Heart right ventricle (tissue), 16 donors: ENCODE results near the gene MVD. TPM values are rescaled to one million over a fixed set of nuclear protein-coding genes. Genes with fewer than 3 reads are reported as not detected.

Source experiments
- ATAC-seq, 8 donors: fragments of 200-7000 bp; cut with Tn5 transposase; one replicate each; pipeline ENCODE4 v1.9.1; 2020; ENCODE audit warnings: mild to moderate bottlenecking in 8 of 8, moderate library complexity in 8 of 8, moderate number of reproducible peaks in 1 of 8
- DNase-seq, 2 donors: peaks; one replicate each; pipeline ENCODE4 v3.0.0-alpha.2; 2020
- H3K27ac ChIP-seq, 10 donors: fragments of 200-600 bp; sonication (generic) in 2 of 10; one replicate each; pipeline versions ENCODE4 v1.5.0 to v1.8.0; 2020 to 2022; ENCODE audit warnings: mild to moderate bottlenecking in 3 of 10
- H3K27me3 ChIP-seq, 7 donors: fragments of 200-600 bp; one replicate each; pipeline ENCODE4 v1.8.0; 2021 to 2022; ENCODE audit warnings: mild to moderate bottlenecking in 2 of 7
- H3K36me3 ChIP-seq, 9 donors: fragments of 200-600 bp; sonication (generic) in 1 of 9; one replicate each; pipeline versions ENCODE4 v1.5.0 to v1.8.0; 2020 to 2022; ENCODE audit warnings: mild to moderate bottlenecking in 2 of 9
- H3K4me1 ChIP-seq, 9 donors: fragments of 200-600 bp; sonication (generic) in 1 of 9; one replicate each; pipeline versions ENCODE4 v1.5.0 to v1.8.0; 2020 to 2022; ENCODE audit warnings: mild to moderate bottlenecking in 4 of 9
- H3K4me3 ChIP-seq, 10 donors: fragments of 200-600 bp; sonication (generic) in 2 of 10; one replicate each; pipeline versions ENCODE4 v1.5.0 to v1.8.0; 2020 to 2022; ENCODE audit warnings: mild to moderate bottlenecking in 7 of 10, moderate library complexity in 2 of 10
- H3K9me3 ChIP-seq, 11 donors: fragments of 200-600 bp in 10 of 11; sonication (generic) in 2 of 11; one replicate each; pipeline versions ENCODE4 v1.5.0 to v1.8.0; 2013 to 2022; ENCODE audit warnings: mild to moderate bottlenecking in 2 of 11, control low read depth in 1 of 11, moderate library complexity in 1 of 11
- WGBS, 2 donors: extraction: QIAGEN DNeasy Blood & Tissue Kit; methylation state at CpG; one replicate each; pipeline ENCODE4 v1.1.7; 2013; ENCODE audit warnings: inconsistent platforms in 1 of 2; 5-methylcytosine and 5-hydroxymethylcytosine counted together
- intact Hi-C, 10 donors: fragments of 100-400 bp; cut with DNase I; formaldehyde crosslinking; loops; one replicate each; pipeline versions ENCODE4 v1.11.1 to v1.14.2; 2022
- polyA plus RNA-seq, 2 donors: library from polyadenylated mRNA; stranded (reverse); fragments of 200-250 nt; gene quantifications; one replicate each; pipeline ENCODE4 v1.2.3, GENCODE V29; 2013
- total RNA-seq, 10 donors: library from RNA; stranded (reverse); fragmentation: NEBNext Ultra II Directional in 3 of 10; extraction: Animal tissue kit (Norgen Biotek cat#: 25700) in 3 of 10; gene quantifications; one replicate each; pipeline versions ENCODE4 v1.2.1 to v1.2.4, GENCODE V29; 2021 to 2023
- TF ChIP-seq, protein P1 (sequence below), 9 donors: fragments of 200-600 bp; sonication (generic) in 2 of 9; IDR thresholded peaks; one replicate each; pipeline versions ENCODE4 v1.5.0 to v1.8.0; 2021 to 2022; ENCODE audit warnings: antibody characterized with exemption in 9 of 9, mild to moderate bottlenecking in 5 of 9, moderate library complexity in 1 of 9
- donor health status: Arrhythmogenic right ventricular cardiomyopathy.
- donor health status: ischemic (EF 13 %, LVEDD 7.1; RV severe dilation, severe dysfunction).
- donor health status: healthy with polysubstance abuse.
- donor health status: DM: no; HTN: yes; CAD: no.
- donor health status: DM: no; HTN: no; CAD: no.
- donor health status: ischemic (EF 25% LVEDD 6.9; RV normal size, moderate dysfunction).
- donor health status: ischemic (EF 25% LVEDD 5.7; RV mildly dilated, moderate dysfunction).
- donor health status: healthy.
- donor health status: DM: yes; HTN: yes; CAD: no.
- donor health status: Ischemic cardiomyopathy.
- donor health status: ischemic (EF 35%, LVEDD 5.7; RV mildly dilated, moderate dysfunction).
- donor health status: nonischemic (EF 11% LVEDD 7.7; RV severe dilation, severe dysfunction).
- donor health status: DM: yes; HTN: yes; CAD: no.
- donor health status: PGD.
- donor health status: ischemic (EF 29% LVEDD 5.4; RV normal size, mild dysfunction).
- donor health status: nonischemic (EF 23%, LVEDD 6.1; RV moderate dilation, normal function).

Gene MVD
- total and polyA plus RNA-seq, 12 donors = 15.5 to 36.3 (median 22.2) TPM

GRCh38 chr16:88690341-88691128 lies 27.6 kb upstream of the MVD start:
- TF ChIP-seq, protein P1, sequence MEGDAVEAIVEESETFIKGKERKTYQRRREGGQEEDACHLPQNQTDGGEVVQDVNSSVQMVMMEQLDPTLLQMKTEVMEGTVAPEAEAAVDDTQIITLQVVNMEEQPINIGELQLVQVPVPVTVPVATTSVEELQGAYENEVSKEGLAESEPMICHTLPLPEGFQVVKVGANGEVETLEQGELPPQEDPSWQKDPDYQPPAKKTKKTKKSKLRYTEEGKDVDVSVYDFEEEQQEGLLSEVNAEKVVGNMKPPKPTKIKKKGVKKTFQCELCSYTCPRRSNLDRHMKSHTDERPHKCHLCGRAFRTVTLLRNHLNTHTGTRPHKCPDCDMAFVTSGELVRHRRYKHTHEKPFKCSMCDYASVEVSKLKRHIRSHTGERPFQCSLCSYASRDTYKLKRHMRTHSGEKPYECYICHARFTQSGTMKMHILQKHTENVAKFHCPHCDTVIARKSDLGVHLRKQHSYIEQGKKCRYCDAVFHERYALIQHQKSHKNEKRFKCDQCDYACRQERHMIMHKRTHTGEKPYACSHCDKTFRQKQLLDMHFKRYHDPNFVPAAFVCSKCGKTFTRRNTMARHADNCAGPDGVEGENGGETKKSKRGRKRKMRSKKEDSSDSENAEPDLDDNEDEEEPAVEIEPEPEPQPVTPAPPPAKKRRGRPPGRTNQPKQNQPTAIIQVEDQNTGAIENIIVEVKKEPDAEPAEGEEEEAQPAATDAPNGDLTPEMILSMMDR (IDR thresholded peaks at IDR 0.05) = no peak
- intact Hi-C loops = no loop called here
- ATAC-seq (no peak), DNase-seq (no peak)
- no peaks in the 10 kb centered on the region for H3K9me3 ChIP-seq
- H3K36me3 ChIP-seq = peaks cover 0 to 5% (median 0%) of the 10 kb centered on the region in 9 donors
- H3K27me3 ChIP-seq = peaks cover 0 to 60% (median 37%) of the 10 kb centered on the region in 7 donors
- H3K4me3 ChIP-seq = no peak overlapping the region
- no peak overlapping the region for H3K27ac ChIP-seq
- H3K4me1 ChIP-seq = peaks cover 6 to 41% (median 21%) of the 10 kb centered on the region in 9 donors
- 86 to 87% methylated on average over 21 of the region's 21 CpGs for WGBS, 2 donors

DNA sequence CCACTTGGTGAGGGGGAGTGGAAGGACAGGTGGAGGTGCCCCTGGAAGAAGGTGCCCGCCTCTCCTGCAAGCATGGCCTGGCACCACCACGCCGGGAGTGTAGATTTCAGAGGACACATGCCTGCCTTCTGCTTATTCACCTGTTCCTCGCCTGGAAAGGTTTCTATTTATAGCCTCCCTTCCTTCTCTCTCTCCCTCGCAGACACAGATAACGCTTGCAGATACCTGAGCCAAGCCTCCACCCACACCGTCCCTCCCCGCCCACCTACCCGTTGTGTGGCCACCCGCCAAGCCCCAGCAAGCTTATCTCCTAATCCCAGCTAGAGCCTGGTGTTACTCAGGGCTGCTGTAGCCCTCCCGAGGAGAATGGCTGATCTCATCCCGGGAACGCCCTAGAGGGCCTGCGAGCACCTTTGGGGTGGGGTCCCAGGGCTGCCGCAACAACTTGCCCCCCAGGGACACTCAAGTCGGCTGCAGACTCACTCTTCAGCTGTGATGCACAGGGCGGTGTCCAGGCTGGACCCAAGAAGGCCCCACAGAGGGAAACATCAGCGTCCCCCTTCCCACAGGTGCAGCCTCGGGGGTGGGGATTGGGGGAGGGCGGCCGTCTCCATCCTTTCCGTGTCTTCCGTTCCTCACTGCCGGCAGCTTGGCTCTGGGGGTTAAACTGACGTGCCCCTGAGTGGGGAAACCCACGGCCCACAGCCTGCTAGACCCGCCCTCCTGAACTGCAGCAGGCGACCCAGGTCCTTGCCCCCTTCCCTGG lies 25.3 kb upstream of the MVD start:
- TF ChIP-seq, protein P1 (IDR thresholded peaks at IDR 0.05) = no peak
- H3K9me3 ChIP-seq = no peaks in the 10 kb centered on the region
- intact Hi-C loops = no loop called here
- H3K4me3 ChIP-seq = no peak overlapping the region
- no peak overlapping the region for H3K27ac ChIP-seq
- no peaks in the 10 kb centered on the region for H3K36me3 ChIP-seq
- H3K27me3 ChIP-seq = peaks cover 0 to 76% (median 47%) of the 10 kb centered on the region in 7 donors
- peaks cover 6 to 54% (median 21%) of the 10 kb centered on the region in 9 donors for H3K4me1 ChIP-seq
- 26% methylated on average over 28 of the region's 28 CpGs for WGBS, 2 donors
- ATAC-seq = peak in 1 of 8 donors; percentile 42
- peak in 1 of 2 donors; percentile 28 for DNase-seq

DNA sequence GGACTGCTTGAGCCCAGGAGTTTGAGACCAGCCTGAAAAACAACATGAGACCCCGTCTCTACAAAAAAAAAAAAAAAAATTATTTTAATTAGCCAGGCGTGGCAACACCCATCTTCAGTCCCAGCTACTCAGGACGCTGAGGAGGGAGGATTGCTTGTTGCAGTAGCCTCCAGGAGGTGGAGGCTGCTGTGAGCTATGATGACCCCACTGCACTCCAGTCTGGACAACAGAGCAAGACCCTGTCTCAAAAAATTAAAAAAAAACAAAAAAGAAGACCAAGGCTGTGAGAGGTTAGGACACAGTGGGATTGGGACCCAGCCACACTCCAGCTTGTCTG lies 24.8 kb upstream of the MVD start:
- no peak overlapping the region for H3K27ac ChIP-seq
- no peak overlapping the region for H3K4me3 ChIP-seq
- peaks cover 6 to 51% (median 21%) of the 10 kb centered on the region in 9 donors for H3K4me1 ChIP-seq
- 71 to 79% methylated on average over 3 of the region's 3 CpGs for WGBS, 2 donors
- DNase-seq (no peak), ATAC-seq (no peak)
- intact Hi-C loops = no loop called here
- no peaks in the 10 kb centered on the region for H3K36me3 ChIP-seq
- peaks cover 0 to 76% (median 47%) of the 10 kb centered on the region in 7 donors for H3K27me3 ChIP-seq
- TF ChIP-seq, protein P1 (IDR thresholded peaks at IDR 0.05) = no peak
- no peaks in the 10 kb centered on the region for H3K9me3 ChIP-seq

DNA sequence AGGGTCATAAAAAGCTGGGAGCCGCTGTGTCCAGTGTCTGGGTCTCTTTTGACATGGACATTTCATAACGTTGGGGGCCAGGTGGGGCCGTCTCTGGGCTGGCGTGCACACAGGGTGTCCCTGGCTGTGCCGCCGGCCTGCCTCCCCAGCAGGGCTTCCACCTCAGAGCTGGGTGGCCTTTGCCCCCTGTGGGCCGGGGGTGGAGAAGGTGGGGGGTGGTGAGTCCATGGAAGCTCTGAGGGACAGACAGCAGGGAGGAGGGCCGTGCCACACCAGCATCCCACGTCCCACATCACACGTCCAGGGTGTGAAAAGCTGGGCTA lies 24.3 kb upstream of the MVD start:
- intact Hi-C loops = no loop called here
- ATAC-seq (no peak), DNase-seq (no peak)
- no peak overlapping the region for H3K27ac ChIP-seq
- WGBS, 2 donors = 58 to 64% methylated on average over 10 of the region's 10 CpGs
- no peaks in the 10 kb centered on the region for H3K9me3 ChIP-seq
- H3K4me3 ChIP-seq = no peak overlapping the region
- TF ChIP-seq, protein P1 (IDR thresholded peaks at IDR 0.05) = no peak
- H3K27me3 ChIP-seq = peaks cover 0 to 78% (median 47%) of the 10 kb centered on the region in 7 donors
- H3K36me3 ChIP-seq = no peaks in the 10 kb centered on the region
- peaks cover 6 to 51% (median 21%) of the 10 kb centered on the region in 9 donors for H3K4me1 ChIP-seq
